ENCODE results near the gene RBBP5.

DNA sequence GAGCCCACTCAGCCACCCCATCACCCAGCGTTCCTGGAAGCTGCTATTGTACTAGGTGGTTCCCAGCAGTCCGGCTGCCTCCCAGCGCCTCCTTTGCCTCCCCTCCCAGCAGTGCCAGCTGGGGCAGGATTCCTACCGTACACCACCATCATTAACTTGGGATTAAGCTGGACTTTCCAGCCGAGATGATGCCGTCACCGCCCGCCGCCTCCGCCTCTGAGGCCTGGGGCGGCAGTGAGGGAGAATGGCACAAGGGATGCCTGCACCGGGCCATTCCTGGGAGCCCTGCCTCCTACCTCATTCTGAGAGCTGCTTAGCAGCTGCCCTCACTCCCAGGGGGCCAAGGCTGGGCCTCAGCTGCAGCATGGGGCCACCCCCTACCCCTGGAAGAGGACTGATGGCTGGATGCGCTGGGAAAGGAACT is 65.6 kb downstream of the RBBP5 start:
- TF ChIP-seq, protein P1, sequence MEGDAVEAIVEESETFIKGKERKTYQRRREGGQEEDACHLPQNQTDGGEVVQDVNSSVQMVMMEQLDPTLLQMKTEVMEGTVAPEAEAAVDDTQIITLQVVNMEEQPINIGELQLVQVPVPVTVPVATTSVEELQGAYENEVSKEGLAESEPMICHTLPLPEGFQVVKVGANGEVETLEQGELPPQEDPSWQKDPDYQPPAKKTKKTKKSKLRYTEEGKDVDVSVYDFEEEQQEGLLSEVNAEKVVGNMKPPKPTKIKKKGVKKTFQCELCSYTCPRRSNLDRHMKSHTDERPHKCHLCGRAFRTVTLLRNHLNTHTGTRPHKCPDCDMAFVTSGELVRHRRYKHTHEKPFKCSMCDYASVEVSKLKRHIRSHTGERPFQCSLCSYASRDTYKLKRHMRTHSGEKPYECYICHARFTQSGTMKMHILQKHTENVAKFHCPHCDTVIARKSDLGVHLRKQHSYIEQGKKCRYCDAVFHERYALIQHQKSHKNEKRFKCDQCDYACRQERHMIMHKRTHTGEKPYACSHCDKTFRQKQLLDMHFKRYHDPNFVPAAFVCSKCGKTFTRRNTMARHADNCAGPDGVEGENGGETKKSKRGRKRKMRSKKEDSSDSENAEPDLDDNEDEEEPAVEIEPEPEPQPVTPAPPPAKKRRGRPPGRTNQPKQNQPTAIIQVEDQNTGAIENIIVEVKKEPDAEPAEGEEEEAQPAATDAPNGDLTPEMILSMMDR (IDR thresholded peaks at IDR 0.05; ENCODE audit: low read depth, low read length): no peak
- TF ChIP-seq EZH2phosphoT487 (IDR thresholded peaks at IDR 0.05; ENCODE audit: low read depth): no peak
